Smooth muscle cell (in vitro differentiated cells): Measurements from ENCODE around the gene ARFGAP2. TPM values are rescaled to one million over a fixed set of nuclear protein-coding genes. Genes with fewer than 3 reads are reported as not detected.

ENCODE experiments used
- DNase-seq: peaks from one replicate; lab custom pipeline; 2025; ENCODE audit not compliant: unreplicated experiment; lab: John Stamatoyannopoulos, UW
- H2AFZ ChIP-seq: fragments of 200-600 bp; sonication (generic); 2 replicates; pipeline ENCODE4 v1.6.0; 2016; ENCODE audit warnings: antibody characterized with exemption, low read depth, mild to moderate bottlenecking
- H3F3A ChIP-seq: fragments of 200-600 bp; sonication (generic); 2 replicates; pipeline ENCODE4 v1.6.0; 2017; ENCODE audit warnings: antibody characterized with exemption, low read depth
- H3K27ac ChIP-seq: fragments of 200-600 bp; sonication (generic); 2 replicates; pipeline ENCODE4 v1.5.1; 2016; ENCODE audit warnings: low read depth, mild to moderate bottlenecking
- H3K27me3 ChIP-seq: fragments of 200-600 bp; sonication (generic); 2 replicates; pipeline ENCODE4 v1.6.1; 2016; ENCODE audit warnings: low read depth, mild to moderate bottlenecking
- H3K36me3 ChIP-seq: fragments of 200-600 bp; sonication (generic); 2 replicates; pipeline ENCODE4 v1.5.1; 2016; ENCODE audit warnings: low read depth
- H3K4me1 ChIP-seq: fragments of 200-600 bp; sonication (generic); 2 replicates; pipeline ENCODE4 v1.5.1; 2016; ENCODE audit warnings: low read depth
- H3K4me2 ChIP-seq: fragments of 200-600 bp; sonication (generic); 2 replicates; pipeline ENCODE4 v1.6.0; 2016; ENCODE audit warnings: mild to moderate bottlenecking
- H3K4me3 ChIP-seq: fragments of 200-600 bp; sonication (generic); 2 replicates; pipeline ENCODE4 v1.5.1; 2016; ENCODE audit warnings: mild to moderate bottlenecking
- H3K79me2 ChIP-seq: fragments of 200-600 bp; sonication (generic); 2 replicates; pipeline ENCODE4 v1.6.0; 2016; ENCODE audit warnings: low read depth, mild to moderate bottlenecking
- H3K9ac ChIP-seq: fragments of 200-600 bp; sonication (generic); 2 replicates; pipeline ENCODE4 v1.6.0; 2016; ENCODE audit warnings: low read depth
- H3K9me3 ChIP-seq: fragments of 200-600 bp; sonication (generic); replicated peaks from 2 replicates; pipeline ENCODE4 v1.5.1; 2016; ENCODE audit warnings: low read depth
- H4K20me1 ChIP-seq: fragments of 200-600 bp; sonication (generic); 2 replicates; pipeline ENCODE4 v1.6.0; 2016; ENCODE audit warnings: low read depth
- WGBS: methylation state at CpG from one replicate; pipeline ENCODE4 v1.1.7; 2016; ENCODE audit warnings: low lambda C conversion rate; 5-methylcytosine and 5-hydroxymethylcytosine counted together
- polyA plus RNA-seq: library from polyadenylated mRNA; unstranded; fragments of >200 nt; fragmentation: Nextera tagmentation; extraction: Ambion mirVana; gene quantifications from 2 replicates; pipeline ENCODE4 v1.2.1, GENCODE V29; 2016
- total RNA-seq: library from RNA; depleted of rRNA; stranded (reverse); fragments of >200 nt; gene quantifications from 2 replicates; pipeline ENCODE4 v1.2.3, GENCODE V29; 2014
- TF ChIP-seq, protein P1 (sequence below): fragments of 200-600 bp; sonication (generic); IDR thresholded peaks from 2 replicates; pipeline ENCODE4 v1.5.1; 2017; ENCODE audit warnings: borderline replicate concordance, mild to moderate bottlenecking, antibody characterized with exemption; ENCODE audit not compliant: insufficient read depth, poor library complexity, severe bottlenecking

Gene ARFGAP2
- total and polyA plus RNA-seq, 2 experiments from 2014 or later, result 58.6 to 76.5 TPM

DNA sequence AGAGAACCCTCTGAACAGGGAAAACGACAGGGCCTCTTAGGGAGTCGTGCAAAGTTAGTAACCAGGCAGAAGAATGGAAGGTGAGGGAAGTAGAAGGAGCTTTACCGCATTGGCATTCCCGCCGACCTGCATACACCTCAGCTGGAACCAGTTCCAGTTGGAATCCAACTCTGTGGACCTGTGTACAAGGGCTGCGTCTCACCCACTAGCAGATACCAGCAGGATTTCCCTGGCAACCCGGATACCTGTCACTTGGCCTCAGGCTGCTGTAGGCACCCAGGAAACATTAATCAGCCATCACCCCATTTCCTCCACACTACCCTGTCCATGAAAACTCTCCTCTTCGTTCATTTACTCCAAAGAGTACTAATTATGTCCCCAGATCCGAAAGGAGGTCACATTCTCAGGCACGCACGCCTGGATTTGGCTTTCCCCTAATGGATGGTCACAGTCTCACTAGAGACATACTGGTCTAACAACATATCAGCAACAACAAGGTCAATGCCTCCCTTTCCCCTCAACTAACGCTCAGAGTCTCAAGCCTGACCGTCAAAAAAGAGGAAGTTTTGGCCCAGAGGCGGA, 842 bp downstream of the ARFGAP2 start:
- Histone ChIP-seq H3K79me2 (peaks cover 53% of the 10 kb centered on the region), H3K4me2 (peak overlapping the region; percentile 89), H4K20me1 (peaks cover 29% of the 10 kb centered on the region), H3K27me3 (no peaks in the 10 kb centered on the region), H3K9me3 (no peaks in the 10 kb centered on the region), H3K9ac (peak overlapping the region; percentile 100), H2AFZ (no peak overlapping the region), H3K4me1 (peaks cover 6% of the 10 kb centered on the region), H3K27ac (peak overlapping the region; percentile 96), H3K4me3 (peak overlapping the region; percentile 92), H3K36me3 (no peaks in the 10 kb centered on the region), H3F3A (peaks cover 6% of the 10 kb centered on the region)
- 42% methylated on average over 14 of the region's 14 CpGs for WGBS
- TF ChIP-seq, protein P1, sequence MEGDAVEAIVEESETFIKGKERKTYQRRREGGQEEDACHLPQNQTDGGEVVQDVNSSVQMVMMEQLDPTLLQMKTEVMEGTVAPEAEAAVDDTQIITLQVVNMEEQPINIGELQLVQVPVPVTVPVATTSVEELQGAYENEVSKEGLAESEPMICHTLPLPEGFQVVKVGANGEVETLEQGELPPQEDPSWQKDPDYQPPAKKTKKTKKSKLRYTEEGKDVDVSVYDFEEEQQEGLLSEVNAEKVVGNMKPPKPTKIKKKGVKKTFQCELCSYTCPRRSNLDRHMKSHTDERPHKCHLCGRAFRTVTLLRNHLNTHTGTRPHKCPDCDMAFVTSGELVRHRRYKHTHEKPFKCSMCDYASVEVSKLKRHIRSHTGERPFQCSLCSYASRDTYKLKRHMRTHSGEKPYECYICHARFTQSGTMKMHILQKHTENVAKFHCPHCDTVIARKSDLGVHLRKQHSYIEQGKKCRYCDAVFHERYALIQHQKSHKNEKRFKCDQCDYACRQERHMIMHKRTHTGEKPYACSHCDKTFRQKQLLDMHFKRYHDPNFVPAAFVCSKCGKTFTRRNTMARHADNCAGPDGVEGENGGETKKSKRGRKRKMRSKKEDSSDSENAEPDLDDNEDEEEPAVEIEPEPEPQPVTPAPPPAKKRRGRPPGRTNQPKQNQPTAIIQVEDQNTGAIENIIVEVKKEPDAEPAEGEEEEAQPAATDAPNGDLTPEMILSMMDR, result no peak
- DNase-seq, result no peak

DNA sequence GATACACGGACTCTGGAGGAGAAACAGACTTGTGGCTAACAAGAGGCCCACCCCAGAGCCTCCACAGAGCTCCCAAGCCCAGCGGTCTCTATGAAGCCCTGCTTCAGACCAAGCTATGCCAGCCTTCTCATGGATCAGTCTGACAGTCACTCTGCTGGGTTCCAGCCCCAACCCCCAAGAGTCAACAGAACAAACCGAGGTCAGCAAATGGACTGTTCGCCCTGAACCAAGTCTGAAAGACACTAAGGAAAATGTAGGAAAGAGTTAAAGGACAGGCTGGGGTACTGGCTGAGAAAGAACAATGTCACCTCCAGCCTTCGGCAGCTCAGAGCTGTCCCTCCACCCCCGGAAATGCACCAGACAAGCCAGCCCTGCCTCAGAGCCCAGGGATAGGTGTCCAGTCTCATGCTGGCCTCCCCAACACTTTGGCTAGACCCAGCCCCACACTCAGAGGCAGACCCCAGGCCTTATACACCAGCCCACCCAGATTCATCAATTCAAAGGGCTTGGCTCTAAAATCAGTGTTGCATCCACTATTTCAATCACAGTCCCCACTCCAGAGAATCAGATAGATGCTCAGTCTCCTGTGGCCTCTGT, 3.8 kb downstream of the ARFGAP2 start:
- H2AFZ ChIP-seq, result no peak overlapping the region
- H3K4me2 ChIP-seq, result no peak overlapping the region
- H3K79me2 ChIP-seq, result peaks cover 66% of the 10 kb centered on the region

DNA sequence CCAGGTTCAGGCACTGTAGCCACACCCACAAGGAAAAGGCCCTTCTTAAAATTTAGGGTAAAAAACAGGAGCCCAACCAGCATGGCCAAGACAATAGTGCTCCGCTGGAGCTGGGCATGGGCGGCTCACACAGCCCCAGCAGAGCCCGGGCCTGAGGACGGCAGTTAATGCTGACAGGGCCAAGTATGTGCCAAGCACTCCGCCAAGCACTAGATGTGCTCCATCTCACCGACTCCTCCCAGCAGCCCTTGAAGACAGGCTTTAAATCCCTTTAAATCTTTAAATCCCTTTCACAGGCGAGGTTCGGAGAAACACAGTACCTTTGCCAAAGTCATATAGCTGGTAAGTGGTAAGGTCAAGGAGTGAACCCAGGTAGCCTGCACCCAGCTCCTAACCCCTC, 4.8 kb downstream of the ARFGAP2 start:
- H3K27ac ChIP-seq, result no peak overlapping the region
- H2AFZ ChIP-seq, result no peak overlapping the region
- H4K20me1 ChIP-seq, result peaks cover 60% of the 10 kb centered on the region
- no peaks in the 10 kb centered on the region for H3F3A ChIP-seq
- H3K4me2 ChIP-seq, result no peak overlapping the region
- H3K27me3 ChIP-seq, result no peaks in the 10 kb centered on the region
- H3K9me3 ChIP-seq, result no peaks in the 10 kb centered on the region
- H3K4me1 ChIP-seq, result peaks cover 6% of the 10 kb centered on the region
- no peak overlapping the region for H3K4me3 ChIP-seq
- H3K36me3 ChIP-seq, result no peaks in the 10 kb centered on the region
- 85% methylated on average over 8 of the region's 8 CpGs for WGBS
- no peak overlapping the region for H3K9ac ChIP-seq
- H3K79me2 ChIP-seq, result peaks cover 66% of the 10 kb centered on the region
- DNase-seq, result no peak
- TF ChIP-seq, protein P1, result no peak

More for the DNA sequence above, 3.8 kb downstream of the ARFGAP2 start:
- Histone ChIP-seq H3K9me3 (no peaks in the 10 kb centered on the region), H3K36me3 (no peaks in the 10 kb centered on the region), H3K27ac (no peak overlapping the region), H3K4me1 (peaks cover 6% of the 10 kb centered on the region), H3F3A (peaks cover 3% of the 10 kb centered on the region), H3K27me3 (no peaks in the 10 kb centered on the region), H4K20me1 (peaks cover 55% of the 10 kb centered on the region), H3K9ac (no peak overlapping the region), H3K4me3 (no peak overlapping the region)
- 91% methylated on average over 6 of the region's 6 CpGs for WGBS
- TF ChIP-seq, protein P1, result no peak
- DNase-seq, result no peak
